Activated CD4-positive, alpha-beta T cell treated with anti-CD3 and anti-CD28 coated beads, Interleukin-2, Interleukin-4, amounts not matched to agents 100 ng/mL and 50 ng/mL, durations not matched to agents 16 hours and 8 hours (primary cell): ENCODE data around the gene CDC14B.
"Not testable (repeated sequence)": the region's sequence is repeated elsewhere in the genome, so short reads cannot be mapped to it uniquely, and the experiment has no call there.

ENCODE experiments used
- DNase-seq: peaks from one replicate; pipeline ENCODE4 v3.0.0-alpha.2; 2020; ENCODE audit warnings: low spot score

The CDC14B gene

GRCh38 chr9:96550659-96551058 is 69.0 kb downstream of the CDC14B start:
- no peak for DNase-seq

GRCh38 chr9:96543131-96543530 is 76.5 kb downstream of the CDC14B start:
- not testable (repeated sequence) for DNase-seq

DNA sequence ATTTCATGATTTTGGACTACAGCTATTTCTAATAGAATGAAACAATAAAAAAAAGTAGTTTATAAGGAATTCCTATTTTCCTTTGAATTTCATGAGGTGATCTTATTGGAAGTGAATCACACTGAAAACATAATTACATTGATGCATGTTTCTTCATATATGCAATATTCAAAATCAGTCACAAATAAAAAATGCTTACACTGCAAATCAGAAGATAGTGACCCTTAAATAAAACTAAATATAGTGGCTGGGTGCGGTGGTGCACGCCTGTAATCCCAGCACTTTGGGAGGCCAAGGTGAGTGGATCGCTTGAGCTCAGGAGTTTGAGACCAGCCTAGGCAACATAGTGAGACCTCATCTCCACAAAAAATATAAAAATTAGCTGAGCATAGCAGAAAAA is 79.5 kb downstream of the CDC14B start:
- DNase-seq = no peak

- no peak for DNase-seq
These were observed 87.5 kb downstream of the CDC14B start for GRCh38 chr9:96532173-96532572.

- DNase-seq = no peak
These were observed 94.9 kb downstream of the CDC14B start for GRCh38 chr9:96524764-96525163.

- DNase-seq = no peak
These were observed 95.6 kb downstream of the CDC14B start for GRCh38 chr9:96524045-96524444.

GRCh38 chr9:96523374-96523773 is 96.3 kb downstream of the CDC14B start:
- DNase-seq = no peak

DNA sequence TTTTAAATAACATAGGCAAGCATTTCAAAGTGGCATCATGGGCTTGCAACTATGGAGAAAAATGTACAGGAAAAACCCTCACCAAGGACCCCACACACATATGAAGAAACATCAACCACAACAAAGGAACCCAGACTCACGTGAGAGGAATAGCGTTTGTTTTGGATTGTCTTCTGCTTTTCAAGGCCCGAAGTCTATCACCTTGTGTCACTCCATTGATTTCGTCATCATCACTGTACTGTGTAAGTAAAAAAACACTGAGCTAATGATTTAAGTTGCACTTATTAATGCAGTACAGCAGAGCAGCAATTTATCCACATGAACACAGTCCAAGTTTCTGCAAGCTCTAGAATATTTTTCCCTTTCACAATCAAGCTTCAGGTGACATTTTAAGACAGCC is 97.3 kb downstream of the CDC14B start:
- no peak for DNase-seq

DNA sequence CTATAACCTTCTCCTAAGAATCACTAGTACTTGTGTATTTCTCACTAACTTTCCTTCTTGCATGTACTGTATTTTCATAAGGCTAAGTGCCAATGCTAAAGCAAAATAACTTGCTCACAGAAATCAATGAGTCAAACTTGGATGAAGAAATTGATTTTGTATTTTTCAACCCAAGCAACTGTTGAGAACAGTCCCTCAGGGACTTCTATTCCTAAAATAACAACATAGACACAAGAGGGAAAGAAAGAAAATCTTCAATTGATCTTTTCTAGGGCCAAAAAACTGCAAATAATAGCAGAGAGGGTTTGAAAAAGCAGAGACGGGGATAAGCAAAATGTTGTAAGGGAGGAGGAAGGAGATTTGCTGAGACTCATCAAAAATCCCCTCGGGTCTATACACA is 99.9 kb downstream of the CDC14B start:
- DNase-seq = no peak

- DNase-seq = no peak
These were observed 100.5 kb downstream of the CDC14B start for GRCh38 chr9:96519095-96519494.

DNA sequence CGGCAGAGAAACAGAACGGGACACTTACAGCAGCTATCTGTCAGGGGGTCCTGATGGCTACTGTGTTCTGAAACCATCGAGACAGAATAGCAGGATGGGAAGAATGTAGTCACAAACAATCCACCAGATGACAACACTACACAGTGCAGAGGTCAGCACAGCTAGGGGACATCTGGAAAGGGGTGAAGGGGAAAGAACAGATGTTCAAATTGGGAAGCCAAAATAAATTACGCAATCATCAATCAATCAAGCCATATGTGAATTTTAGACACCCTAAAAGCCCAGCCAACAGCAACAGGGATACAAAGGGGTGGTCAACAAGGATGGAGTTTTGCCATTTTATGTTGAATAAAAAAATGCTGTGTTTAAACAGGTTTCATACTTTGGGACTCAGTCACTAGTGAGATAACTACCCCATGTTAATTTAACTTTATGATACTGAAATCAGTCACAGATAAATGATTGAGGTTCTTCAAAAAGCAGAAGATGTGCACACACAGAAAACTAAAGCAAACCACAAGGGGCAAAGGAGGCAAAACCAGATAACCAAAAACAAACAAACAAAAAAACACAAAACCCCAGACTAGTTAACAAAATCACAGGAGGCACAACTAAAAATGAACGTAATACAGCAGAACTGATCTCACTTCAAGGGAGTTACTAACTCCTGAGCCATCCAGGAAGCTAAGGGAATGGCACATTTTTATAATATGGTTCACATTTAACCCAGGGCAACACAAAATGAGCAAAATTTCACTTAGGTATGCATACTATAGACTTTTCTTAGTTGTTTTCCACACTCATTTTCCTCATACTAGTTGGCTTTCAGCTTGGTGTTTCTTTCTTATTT is 103.8 kb downstream of the CDC14B start:
- DNase-seq = no peak

- DNase-seq = no peak
These were observed 104.9 kb downstream of the CDC14B start for GRCh38 chr9:96514800-96515158.

DNA sequence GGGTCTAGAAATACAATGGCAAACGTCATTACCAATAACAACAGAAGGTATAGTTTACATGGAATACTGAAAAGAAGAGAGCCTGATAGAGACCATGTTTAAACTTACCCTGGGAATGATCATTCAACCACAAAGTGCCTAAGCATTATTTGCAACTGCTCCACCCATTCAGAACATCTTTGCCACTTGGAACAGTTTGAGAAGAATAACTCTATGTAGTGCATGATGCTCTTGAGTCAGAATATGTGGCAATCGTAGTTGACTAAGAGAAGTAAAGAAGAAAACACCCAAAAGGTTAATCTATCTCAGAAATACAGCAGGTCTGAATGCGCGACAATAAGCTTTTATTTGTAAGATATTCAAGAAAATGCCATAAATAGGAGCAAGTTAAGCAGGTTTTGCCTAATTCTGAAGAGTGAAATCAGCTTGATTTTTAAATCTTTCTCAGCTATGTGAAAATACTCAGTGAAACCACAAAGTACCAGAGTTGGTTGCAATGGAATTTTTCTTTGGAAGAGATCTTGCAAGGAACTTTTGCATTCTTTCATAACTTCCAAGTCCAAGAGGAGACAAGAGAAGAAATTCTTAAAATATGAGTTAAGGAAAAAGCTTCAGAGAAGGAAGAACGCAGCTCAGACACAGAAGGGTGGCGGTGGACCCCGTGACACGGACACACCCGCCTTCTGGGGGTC is 105.4 kb downstream of the CDC14B start:
- DNase-seq = no peak

DNA sequence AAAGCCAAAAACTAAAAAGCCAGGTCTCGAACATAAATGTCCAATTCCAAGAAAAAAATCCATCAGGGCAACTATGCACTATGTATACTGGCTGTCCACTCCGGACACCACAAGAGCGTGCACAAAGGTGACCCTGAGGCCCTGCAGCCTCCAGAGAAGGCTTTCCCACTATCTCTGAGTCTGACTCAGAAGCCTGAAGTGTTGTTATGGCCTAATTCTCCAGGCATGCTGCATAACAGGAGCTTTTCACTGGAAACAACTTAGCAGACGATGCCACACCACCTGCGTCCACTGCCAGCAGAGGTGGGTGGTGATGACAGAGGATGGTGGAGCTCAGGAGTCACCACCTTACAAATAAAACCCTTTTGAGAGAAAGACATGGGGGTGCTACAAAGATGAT is 106.0 kb downstream of the CDC14B start:
- no peak for DNase-seq

DNA sequence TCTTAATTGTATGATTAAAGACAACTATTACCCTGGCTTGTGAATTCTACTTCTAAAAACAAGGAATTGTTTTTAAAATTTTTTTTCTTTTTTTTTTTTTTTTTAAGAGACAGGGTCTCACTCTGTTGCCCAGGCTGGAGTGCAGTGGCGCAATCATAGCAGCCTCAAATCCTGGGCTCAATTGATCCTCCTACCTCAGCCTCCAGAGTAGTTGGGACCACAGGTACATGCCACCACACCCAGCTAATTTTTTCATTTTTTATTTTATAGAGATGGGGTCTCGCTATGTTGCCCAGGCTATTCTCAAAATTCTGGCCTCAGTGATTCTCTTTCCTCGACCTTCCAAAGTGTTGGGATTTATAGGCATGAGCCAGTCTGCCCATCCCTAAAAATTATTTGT is 107.4 kb downstream of the CDC14B start:
- no peak for DNase-seq

DNA sequence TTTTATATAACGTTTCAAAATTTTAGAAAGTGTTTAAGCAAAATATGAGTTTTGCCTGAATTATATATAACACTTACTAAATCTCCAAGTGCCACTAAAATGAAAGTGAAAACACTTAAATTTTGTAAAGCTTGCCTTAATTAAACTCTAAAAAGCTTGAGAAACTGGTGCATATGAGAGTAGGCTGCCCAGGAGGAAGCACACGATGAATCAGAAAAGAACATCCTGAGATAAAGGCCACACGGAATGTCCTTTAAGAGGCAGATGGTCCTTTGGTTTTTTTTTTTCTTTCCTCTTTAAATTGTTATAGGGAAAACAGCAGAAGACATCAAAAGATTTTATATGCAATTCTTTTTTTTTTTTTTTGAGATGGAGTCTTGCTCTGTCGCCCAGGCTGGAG is 109.4 kb downstream of the CDC14B start:
- DNase-seq = no peak

- DNase-seq = no peak
These were observed 109.8 kb downstream of the CDC14B start for GRCh38 chr9:96509848-96510247.

DNA sequence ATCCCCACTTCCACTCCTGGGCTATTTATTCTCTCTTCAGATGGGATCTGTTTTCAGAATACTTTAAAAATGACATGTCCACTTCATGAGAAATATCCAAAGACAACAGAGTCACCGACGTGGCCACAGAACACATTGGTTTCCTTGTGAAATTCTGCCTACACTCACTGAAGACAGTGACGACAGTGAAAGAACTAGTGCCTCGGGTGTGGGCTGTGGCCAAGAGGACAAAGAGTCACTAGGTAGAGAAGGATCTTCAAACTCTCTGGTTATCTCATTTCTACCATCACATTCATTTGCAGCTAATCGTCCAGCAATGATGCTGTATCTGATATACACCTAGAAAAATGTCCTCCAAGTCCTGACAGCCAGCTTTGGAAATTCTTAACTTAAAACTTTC is 110.6 kb downstream of the CDC14B start:
- DNase-seq = no peak

DNA sequence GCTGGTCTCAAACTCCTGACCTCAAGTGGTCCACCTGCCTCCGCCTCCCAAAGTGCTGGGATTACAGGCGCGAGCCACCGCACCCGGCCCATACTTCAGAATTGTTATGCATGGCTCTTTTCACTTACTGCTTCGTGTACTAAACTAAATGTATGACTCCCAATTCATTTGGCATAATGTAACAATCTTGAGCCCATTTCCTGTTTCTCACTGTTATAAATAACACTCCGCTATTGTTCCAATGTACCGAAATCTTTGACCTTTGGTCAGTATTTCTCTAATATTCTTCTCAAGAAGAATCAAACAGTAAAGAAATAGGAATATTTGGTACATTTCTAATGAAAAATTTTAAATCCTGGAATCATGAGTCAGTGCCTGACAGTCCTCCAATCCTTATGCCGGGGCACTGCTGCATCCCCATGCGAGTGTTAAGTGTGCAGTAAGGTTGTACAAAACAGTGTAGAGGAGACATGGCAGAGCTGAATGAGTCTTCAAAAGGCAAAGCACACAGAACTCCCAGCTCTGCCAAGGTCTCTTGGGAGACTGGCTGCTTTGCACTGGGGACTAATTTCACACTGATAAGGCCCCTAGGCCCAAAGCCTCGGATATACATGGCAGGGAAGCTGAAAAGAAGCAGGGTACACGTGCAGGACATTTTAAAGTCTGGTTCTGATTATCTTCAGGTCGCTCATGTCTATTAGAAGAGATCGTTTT is 111.3 kb downstream of the CDC14B start:
- no peak for DNase-seq

DNA sequence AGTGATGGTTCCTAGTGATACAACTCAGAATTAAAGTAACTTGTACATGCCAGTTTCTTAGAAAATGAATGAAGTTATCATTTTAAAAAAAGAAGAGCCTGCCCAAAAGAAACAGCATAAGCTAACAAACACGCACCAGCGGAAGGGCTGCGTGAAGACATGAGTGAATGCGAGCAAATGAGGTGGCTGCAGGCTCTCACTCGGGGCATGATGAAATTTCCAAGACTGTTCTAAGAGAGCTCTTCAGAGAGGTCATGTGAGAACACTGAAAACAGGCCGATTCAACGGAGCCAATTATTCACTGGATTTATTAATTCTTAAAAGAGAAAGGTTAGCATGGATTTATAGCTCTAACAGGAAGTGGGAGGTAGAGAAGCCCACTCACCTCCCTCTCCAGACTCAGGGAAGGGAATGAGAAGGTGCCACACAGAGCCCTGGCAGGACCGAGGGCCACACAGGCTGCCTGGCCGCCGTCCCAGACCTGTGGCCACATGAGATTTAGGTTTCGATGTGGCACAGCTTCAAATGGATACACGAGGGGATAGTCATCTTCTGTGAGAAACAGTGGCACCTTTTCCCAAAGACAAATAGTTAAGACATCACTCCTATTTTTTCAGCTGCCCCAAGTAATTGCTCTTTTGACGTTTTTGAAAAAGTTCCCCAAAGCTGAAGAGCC is 114.2 kb downstream of the CDC14B start:
- DNase-seq = no peak

GRCh38 chr9:96503918-96504317 is 115.7 kb downstream of the CDC14B start:
- no peak for DNase-seq

- DNase-seq = not testable (repeated sequence)
These were observed 116.3 kb downstream of the CDC14B start for GRCh38 chr9:96503374-96503748.
